ENCODE results near the gene GRID1. TPM values are rescaled to one million over a fixed set of nuclear protein-coding genes. Genes with fewer than 3 reads are reported as not detected.

The GRID1 gene
- total and polyA plus RNA-seq, 10 donors = 0.06 to 0.42 (median 0.15) TPM; not detected in 4

GRCh38 chr10:86345859-86346798 lies 20.5 kb downstream of the GRID1 start:
- intact Hi-C loops (cut with DNase I; ENCODE audit: low total_unique reads) = no loop called here
- Histone ChIP-seq H3K27ac (no peak overlapping the region), H3K36me3 (no peaks in the 10 kb centered on the region), H3K4me1 (peaks cover 0 to 8% (median 0%) of the 10 kb centered on the region in 6 donors), H3K4me3 (no peak overlapping the region), H3K27me3 (replicated peaks in 1 of 7) (peaks cover 0 to 20% (median 0%) of the 10 kb centered on the region in 7 donors), H3K9me3 (no peaks in the 10 kb centered on the region)
- peak; percentile 58 for DNase-seq
- 72 to 82% (median 79%) methylated on average over 8 to 13 of the region's 13 CpGs for WGBS, 5 donors
- TF ChIP-seq CTCF (IDR thresholded peaks at IDR 0.05 in 8 of 11, conservative IDR thresholded peaks at IDR 0.05 in 3 of 11) (no peak), POLR2A (IDR thresholded peaks at IDR 0.05) (no peak), POLR2AphosphoS5 (IDR thresholded peaks at IDR 0.05) (no peak)

GRCh38 chr10:86345296-86345858 lies 21.2 kb downstream of the GRID1 start:
- peaks cover 0 to 8% (median 0%) of the 10 kb centered on the region in 6 donors for H3K4me1 ChIP-seq
- no peaks in the 10 kb centered on the region for H3K9me3 ChIP-seq
- no peaks in the 10 kb centered on the region for H3K36me3 ChIP-seq
- no peak overlapping the region for H3K4me3 ChIP-seq
- no peak overlapping the region for H3K27ac ChIP-seq
- 93 to 95% (median 94%) methylated on average over 4 of the region's 4 CpGs; no CpG with 5 or more reads in 1 of the 5 donors for WGBS, 5 donors
- intact Hi-C loops (cut with DNase I; ENCODE audit: low total_unique reads) = no loop called here
- peak; percentile 47 for DNase-seq
- H3K27me3 ChIP-seq (replicated peaks in 1 of 7) = peaks cover 0 to 19% (median 0%) of the 10 kb centered on the region in 7 donors
- no peak for TF ChIP-seq POLR2A (IDR thresholded peaks at IDR 0.05)
- no peak for TF ChIP-seq POLR2AphosphoS5 (IDR thresholded peaks at IDR 0.05)
- TF ChIP-seq CTCF (IDR thresholded peaks at IDR 0.05 in 8 of 11, conservative IDR thresholded peaks at IDR 0.05 in 3 of 11) = no peak

GRCh38 chr10:86344714-86345161 lies 21.9 kb downstream of the GRID1 start:
- Histone ChIP-seq H3K9me3 (no peaks in the 10 kb centered on the region), H3K27me3 (replicated peaks in 1 of 7) (peaks cover 0 to 13% (median 0%) of the 10 kb centered on the region in 7 donors), H3K4me1 (peaks cover 0 to 8% (median 0%) of the 10 kb centered on the region in 6 donors), H3K36me3 (no peaks in the 10 kb centered on the region), H3K27ac (no peak overlapping the region), H3K4me3 (no peak overlapping the region)
- no peak for TF ChIP-seq POLR2A (IDR thresholded peaks at IDR 0.05)
- TF ChIP-seq CTCF (IDR thresholded peaks at IDR 0.05 in 8 of 11, conservative IDR thresholded peaks at IDR 0.05 in 3 of 11) = no peak
- intact Hi-C loops (cut with DNase I; ENCODE audit: low total_unique reads) = no loop called here
- WGBS, 5 donors = 44 to 70% (median 49%) methylated on average over 6 of the region's 6 CpGs
- DNase-seq = peak; percentile 74

GRCh38 chr10:86344281-86344680 lies 22.3 kb downstream of the GRID1 start:
- Histone ChIP-seq H3K36me3 (no peaks in the 10 kb centered on the region), H3K4me3 (no peak overlapping the region), H3K27ac (no peak overlapping the region), H3K4me1 (peaks cover 0 to 8% (median 0%) of the 10 kb centered on the region in 6 donors), H3K27me3 (replicated peaks in 1 of 7) (peaks cover 0 to 14% (median 0%) of the 10 kb centered on the region in 7 donors), H3K9me3 (no peaks in the 10 kb centered on the region)
- intact Hi-C loops (cut with DNase I; ENCODE audit: low total_unique reads) = no loop called here
- DNase-seq = peak; percentile 56
- WGBS, 5 donors = 79 to 95% (median 91%) methylated on average over 3 of the region's 3 CpGs
- TF ChIP-seq CTCF (IDR thresholded peaks at IDR 0.05 in 8 of 11, conservative IDR thresholded peaks at IDR 0.05 in 3 of 11) (no peak), POLR2A (IDR thresholded peaks at IDR 0.05) (no peak), POLR2AphosphoS5 (IDR thresholded peaks at IDR 0.05) (no peak)
